Mesothelial cell of epicardium (in vitro differentiated cells): ENCODE results near the gene JMJD1C. TPM values are rescaled to one million over a fixed set of nuclear protein-coding genes. Genes with fewer than 3 reads are reported as not detected.

Experiments
- DNase-seq, 2 experiments: peaks; one replicate each; pipeline ENCODE4 v3.0.0; 2021; ENCODE audit warnings: low spot score in 2 of 2; ENCODE audit not compliant: unreplicated experiment in 2 of 2
- H3K27ac Mint-ChIP-seq: 2 replicates; pipeline ENCODE4 v1.8.0; 2021; ENCODE audit warnings: mixed read lengths
- H3K27me3 Mint-ChIP-seq: 2 replicates; pipeline ENCODE4 v1.8.0; 2021; ENCODE audit warnings: low read depth, mixed read lengths
- H3K36me3 Mint-ChIP-seq: 2 replicates; pipeline ENCODE4 v1.8.0; 2021; ENCODE audit warnings: mixed read lengths
- H3K4me1 Mint-ChIP-seq: 2 replicates; pipeline ENCODE4 v1.8.0; 2021; ENCODE audit warnings: mixed read lengths
- H3K4me3 Mint-ChIP-seq: 2 replicates; pipeline ENCODE4 v1.8.0; 2021; ENCODE audit warnings: mild to moderate bottlenecking, moderate library complexity, mixed read lengths
- H3K9me3 Mint-ChIP-seq: 2 replicates; pipeline ENCODE4 v1.8.0; 2021; ENCODE audit warnings: mixed read lengths
- CTCF ChIP-seq: fragments of 200-600 bp; sonication (generic); IDR thresholded peaks from one replicate; pipeline ENCODE4 v1.5.0; 2021; ENCODE audit warnings: antibody characterized with exemption; ENCODE audit not compliant: unreplicated experiment
- total RNA-seq: library from RNA; stranded (reverse); gene quantifications from 3 replicates; pipeline ENCODE4 v1.2.1, GENCODE V29; 2021

Gene JMJD1C
- total RNA-seq, 1 donor from 2014 or later, result 112 TPM

- Mint-ChIP-seq H3K27me3 (no peaks in the 10 kb centered on the region), H3K27ac (no peak overlapping the region), H3K4me1 (peaks cover 5% of the 10 kb centered on the region), H3K4me3 (no peak overlapping the region), H3K36me3 (peaks cover 9% of the 10 kb centered on the region), H3K9me3 (no peaks in the 10 kb centered on the region)
- no peak for DNase-seq
- no peak for TF ChIP-seq CTCF
Measured at GRCh38 chr10:63374991-63375390, 90.8 kb downstream of the JMJD1C start.

GRCh38 chr10:63373176-63373575, 92.6 kb downstream of the JMJD1C start:
- no peak for DNase-seq
- no peak for TF ChIP-seq CTCF

GRCh38 chr10:63369711-63370110, 96.1 kb downstream of the JMJD1C start:
- H3K4me1 Mint-ChIP-seq, result peaks cover 10% of the 10 kb centered on the region
- H3K27ac Mint-ChIP-seq, result no peak overlapping the region
- TF ChIP-seq CTCF, result no peak
- H3K4me3 Mint-ChIP-seq, result no peak overlapping the region
- no peaks in the 10 kb centered on the region for H3K27me3 Mint-ChIP-seq
- peaks cover 3% of the 10 kb centered on the region for H3K36me3 Mint-ChIP-seq
- no peaks in the 10 kb centered on the region for H3K9me3 Mint-ChIP-seq
- no peak for DNase-seq

More at GRCh38 chr10:63373176-63373575, 92.6 kb downstream of the JMJD1C start:
- Mint-ChIP-seq H3K27me3 (no peaks in the 10 kb centered on the region), H3K9me3 (no peaks in the 10 kb centered on the region), H3K4me3 (no peak overlapping the region), H3K36me3 (peaks cover 9% of the 10 kb centered on the region), H3K4me1 (peaks cover 6% of the 10 kb centered on the region), H3K27ac (no peak overlapping the region)

- H3K36me3 Mint-ChIP-seq, result peaks cover 4% of the 10 kb centered on the region
- no peaks in the 10 kb centered on the region for H3K27me3 Mint-ChIP-seq
- no peaks in the 10 kb centered on the region for H3K9me3 Mint-ChIP-seq
- no peak for DNase-seq
- no peak overlapping the region for H3K4me3 Mint-ChIP-seq
- no peak for TF ChIP-seq CTCF
- H3K4me1 Mint-ChIP-seq, result peaks cover 10% of the 10 kb centered on the region
- no peak overlapping the region for H3K27ac Mint-ChIP-seq
Measured at GRCh38 chr10:63368365-63368764, 97.4 kb downstream of the JMJD1C start.

- DNase-seq, result no peak
- TF ChIP-seq CTCF, result no peak
- H3K27me3 Mint-ChIP-seq, result no peaks in the 10 kb centered on the region
- H3K4me1 Mint-ChIP-seq, result peaks cover 10% of the 10 kb centered on the region
- H3K36me3 Mint-ChIP-seq, result peaks cover 4% of the 10 kb centered on the region
- H3K9me3 Mint-ChIP-seq, result no peaks in the 10 kb centered on the region
- H3K27ac Mint-ChIP-seq, result no peak overlapping the region
- no peak overlapping the region for H3K4me3 Mint-ChIP-seq
Measured at GRCh38 chr10:63366933-63367332, 98.8 kb downstream of the JMJD1C start.
